Panc1 (cell line): Measurements from ENCODE around the gene CHTF18.

Experiments
- CTCF ChIP-seq: fragments of 450-650 bp; IDR thresholded peaks from 2 replicates; pipeline ENCODE4 v1.5.1; 2017; ENCODE audit warnings: mild to moderate bottlenecking
- POLR2AphosphoS5 ChIP-seq: IDR thresholded peaks from 2 replicates; pipeline ENCODE4 v1.6.1; 2012; ENCODE audit warnings: mild to moderate bottlenecking, low read depth, low read length, moderate library complexity
- REST ChIP-seq, 2 experiments: IDR thresholded peaks; 2 replicates each; pipeline ENCODE4 v1.6.1; 2011 to 2012; ENCODE audit warnings: low read depth in 2 of 2, control low read depth in 1 of 2, low read length in 1 of 2, mild to moderate bottlenecking in 1 of 2, moderate library complexity in 1 of 2; ENCODE audit not compliant: insufficient read depth in 1 of 2
- SIN3A ChIP-seq: IDR thresholded peaks from 2 replicates; pipeline ENCODE4 v1.6.1; 2012; ENCODE audit warnings: low read depth, mild to moderate bottlenecking, low read length, moderate library complexity, borderline replicate concordance; ENCODE audit not compliant: insufficient read depth
- TCF7L2 ChIP-seq: IDR thresholded peaks from 2 replicates; pipeline ENCODE4 v1.6.1; 2011; ENCODE audit warnings: mild to moderate bottlenecking, low read depth, low read length, inconsistent platforms

- no peak for TF ChIP-seq CTCF
- no peak for TF ChIP-seq POLR2AphosphoS5
- no peak for TF ChIP-seq REST (IDR thresholded peaks at IDR 0.05; ENCODE audit: insufficient read depth in 1 of 2, low read depth in 2 of 2, low read length in 1 of 2)
- TF ChIP-seq SIN3A = no peak
- TF ChIP-seq TCF7L2 = no peak
Measured at GRCh38 chr16:747978-748746, 40.3 kb upstream of the CHTF18 start.
